Measurements from ENCODE around the gene NKAIN1.

GRCh38 chr1:31216016-31216415 lies 23.7 kb downstream of the NKAIN1 start:
- TF ChIP-seq CTCF (IDR thresholded peaks at IDR 0.05): no peak
- TF ChIP-seq SIN3A (IDR thresholded peaks at IDR 0.05; ENCODE audit: borderline replicate concordance, insufficient read depth, low read depth, low read length): no peak
- TF ChIP-seq POLR2AphosphoS5 (IDR thresholded peaks at IDR 0.05; ENCODE audit: low read depth, low read length): no peak
- TF ChIP-seq REST (IDR thresholded peaks at IDR 0.05; ENCODE audit: insufficient read depth in 1 of 2, low read depth in 2 of 2, low read length in 1 of 2): no peak
- TF ChIP-seq TCF7L2 (IDR thresholded peaks at IDR 0.05; ENCODE audit: low read depth, low read length): no peak
